ENCODE measurements around the gene EMX1. TPM values are rescaled to one million over a fixed set of nuclear protein-coding genes. Genes with fewer than 3 reads are reported as not detected.

Gene EMX1
- total and polyA plus RNA-seq, 2 of the 13 experiments (the other 11 are each of a cell fraction or from before 2014, with no cell fraction given): 0.62 to 4.9 TPM

DNA sequence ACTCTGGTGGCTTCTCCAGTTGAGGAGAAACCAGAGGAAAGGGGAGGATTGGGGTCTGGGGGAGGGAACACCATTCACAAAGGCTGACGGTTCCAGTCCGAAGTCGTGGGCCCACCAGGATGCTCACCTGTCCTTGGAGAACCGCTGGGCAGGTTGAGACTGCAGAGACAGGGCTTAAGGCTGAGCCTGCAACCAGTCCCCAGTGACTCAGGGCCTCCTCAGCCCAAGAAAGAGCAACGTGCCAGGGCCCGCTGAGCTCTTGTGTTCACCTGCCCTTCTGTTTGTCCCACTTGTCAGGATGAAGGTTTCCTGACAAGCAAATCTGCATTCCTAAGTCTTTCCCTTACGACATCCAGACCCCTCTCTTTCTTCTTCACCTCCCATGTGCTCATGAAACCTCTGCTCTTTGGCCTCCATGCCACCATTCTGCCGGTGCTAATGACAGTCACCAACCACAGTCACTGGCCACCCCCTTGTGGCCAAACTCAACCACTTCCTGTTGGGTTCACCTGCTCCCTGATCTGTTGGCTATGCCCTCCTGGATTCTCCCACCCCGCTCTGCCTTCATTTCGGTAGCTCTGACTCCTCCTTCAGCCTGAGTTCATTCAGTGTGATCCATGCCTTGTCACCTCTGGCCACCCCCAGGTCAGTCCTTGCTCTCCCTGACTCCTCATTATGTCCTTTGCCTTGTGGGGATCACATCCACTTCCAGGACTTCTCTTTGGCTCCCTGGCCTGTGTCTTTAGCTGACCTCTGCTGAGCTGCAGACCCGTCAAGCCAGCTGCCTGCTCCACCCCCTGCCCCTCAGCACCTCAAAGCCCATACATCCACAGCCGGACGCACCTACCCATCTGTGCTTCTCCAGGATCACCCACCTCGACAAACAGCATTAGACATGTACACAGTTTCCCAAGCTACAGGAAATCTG, 17.6 kb downstream of the EMX1 start (continued):
- TF ChIP-seq ZNF891 (CRISPR knock-in tag; IDR thresholded peaks at IDR 0.05) (0 out of 2 replicates have a peak, but pooled peaks have one; percentile 39), SMC3 (IDR thresholded peaks at IDR 0.05; ENCODE audit: low read length) (peak; percentile 85; the same call in 1 of the 2 replicates), KDM2A (CRISPR knock-in tag; IDR thresholded peaks at IDR 0.05; ENCODE audit: borderline replicate concordance, low read depth) (peak; percentile 70)
- TF ChIP-seq, protein P1, sequence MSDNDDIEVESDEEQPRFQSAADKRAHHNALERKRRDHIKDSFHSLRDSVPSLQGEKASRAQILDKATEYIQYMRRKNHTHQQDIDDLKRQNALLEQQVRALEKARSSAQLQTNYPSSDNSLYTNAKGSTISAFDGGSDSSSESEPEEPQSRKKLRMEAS (IDR thresholded peaks at IDR 0.05): peak; percentile 52; the same call in 1 of the 2 replicates

DNA sequence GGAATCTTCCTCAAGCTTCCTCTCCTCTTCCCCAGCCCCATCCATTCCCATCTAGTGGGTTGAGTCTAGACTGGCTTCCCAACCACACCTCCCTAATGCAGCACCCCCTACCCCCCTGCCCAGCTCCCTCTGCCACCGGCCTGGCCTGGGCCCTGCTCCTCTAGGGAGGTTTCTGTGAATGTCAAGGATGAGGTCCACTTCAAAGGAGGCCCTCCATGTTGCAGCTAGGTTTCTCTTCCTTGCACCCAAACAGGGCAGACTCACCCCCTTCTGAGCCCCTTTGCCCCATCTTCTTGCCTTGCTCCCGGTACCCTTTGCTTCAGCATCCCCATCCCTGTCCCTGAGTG, 18.3 kb downstream of the EMX1 start:
- no TSS peak for BruUV-seq (replicated peaks)
- Histone ChIP-seq H3K4me3 (replicated peaks in 1 of 3; ENCODE audit: insufficient read depth in 1 of 3, low read depth in 2 of 3, low read length in 3 of 3) (no peak overlapping the region), H3K27ac (ENCODE audit: extremely low read length, insufficient read depth, low read length) (no peak overlapping the region), H4K20me1 (ENCODE audit: insufficient read depth, low read length) (no peaks in the 10 kb centered on the region; the same call in 1 of the 2 replicates), H2AFZ (ENCODE audit: low read length) (no peak overlapping the region), H3K9ac (ENCODE audit: insufficient read depth, low read depth, low read length) (no peak overlapping the region), H3K4me2 (ENCODE audit: low read depth, low read length) (no peak overlapping the region), H3K27me3 (ENCODE audit: control insufficient read depth in 1 of 2, insufficient read depth in 2 of 2, low read length in 2 of 2) (peaks cover 0 to 5% of the 10 kb centered on the region in 2 experiments; a peak in 2 of 5 replicates), H3K4me1 (ENCODE audit: insufficient read depth, low read length) (peaks cover 9% of the 10 kb centered on the region; the same call in 1 of the 2 replicates), H3K9me3 (ENCODE audit: low read length) (no peaks in the 10 kb centered on the region), H3K36me3 (replicated peaks in 1 of 2; ENCODE audit: control insufficient read depth in 1 of 2, insufficient read depth in 2 of 2, low read length in 2 of 2) (no peaks in the 10 kb centered on the region), H3K79me2 (ENCODE audit: insufficient read depth, low read length) (no peaks in the 10 kb centered on the region)
- WGBS (ENCODE audit: low lambda C conversion rate): 94% methylated on average over 2 of the region's 2 CpGs
- no peak for ATAC-seq
- ChIA-PET POLR2A (interaction anchor here (1.2 kb wide), 1 partner anchor 17 kb away, joined by 4 read pairs; no protein-coding TSS in a partner anchor), CTCF (ENCODE audit: low intra/inter-chr PET ratio, low total read pairs) (interaction anchor here (0.9 to 4.9 kb wide), 2 partner anchors 41 to 46 kb away, joined by 3 to 67 read pairs; no protein-coding TSS in a partner anchor)
- TF ChIP-seq, protein P2, sequence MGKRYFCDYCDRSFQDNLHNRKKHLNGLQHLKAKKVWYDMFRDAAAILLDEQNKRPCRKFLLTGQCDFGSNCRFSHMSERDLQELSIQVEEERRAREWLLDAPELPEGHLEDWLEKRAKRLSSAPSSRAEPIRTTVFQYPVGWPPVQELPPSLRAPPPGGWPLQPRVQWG (CRISPR knock-in tag; IDR thresholded peaks at IDR 0.05; ENCODE audit: borderline replicate concordance, low read depth): no peak
- TF ChIP-seq SMYD3 (CRISPR knock-in tag; IDR thresholded peaks at IDR 0.05) (no peak), ZNF839 (CRISPR knock-in tag; IDR thresholded peaks at IDR 0.05; ENCODE audit: borderline replicate concordance) (0 out of 2 replicates have a peak, but pooled peaks have one; percentile 27)
- TF ChIP-seq, protein P3, sequence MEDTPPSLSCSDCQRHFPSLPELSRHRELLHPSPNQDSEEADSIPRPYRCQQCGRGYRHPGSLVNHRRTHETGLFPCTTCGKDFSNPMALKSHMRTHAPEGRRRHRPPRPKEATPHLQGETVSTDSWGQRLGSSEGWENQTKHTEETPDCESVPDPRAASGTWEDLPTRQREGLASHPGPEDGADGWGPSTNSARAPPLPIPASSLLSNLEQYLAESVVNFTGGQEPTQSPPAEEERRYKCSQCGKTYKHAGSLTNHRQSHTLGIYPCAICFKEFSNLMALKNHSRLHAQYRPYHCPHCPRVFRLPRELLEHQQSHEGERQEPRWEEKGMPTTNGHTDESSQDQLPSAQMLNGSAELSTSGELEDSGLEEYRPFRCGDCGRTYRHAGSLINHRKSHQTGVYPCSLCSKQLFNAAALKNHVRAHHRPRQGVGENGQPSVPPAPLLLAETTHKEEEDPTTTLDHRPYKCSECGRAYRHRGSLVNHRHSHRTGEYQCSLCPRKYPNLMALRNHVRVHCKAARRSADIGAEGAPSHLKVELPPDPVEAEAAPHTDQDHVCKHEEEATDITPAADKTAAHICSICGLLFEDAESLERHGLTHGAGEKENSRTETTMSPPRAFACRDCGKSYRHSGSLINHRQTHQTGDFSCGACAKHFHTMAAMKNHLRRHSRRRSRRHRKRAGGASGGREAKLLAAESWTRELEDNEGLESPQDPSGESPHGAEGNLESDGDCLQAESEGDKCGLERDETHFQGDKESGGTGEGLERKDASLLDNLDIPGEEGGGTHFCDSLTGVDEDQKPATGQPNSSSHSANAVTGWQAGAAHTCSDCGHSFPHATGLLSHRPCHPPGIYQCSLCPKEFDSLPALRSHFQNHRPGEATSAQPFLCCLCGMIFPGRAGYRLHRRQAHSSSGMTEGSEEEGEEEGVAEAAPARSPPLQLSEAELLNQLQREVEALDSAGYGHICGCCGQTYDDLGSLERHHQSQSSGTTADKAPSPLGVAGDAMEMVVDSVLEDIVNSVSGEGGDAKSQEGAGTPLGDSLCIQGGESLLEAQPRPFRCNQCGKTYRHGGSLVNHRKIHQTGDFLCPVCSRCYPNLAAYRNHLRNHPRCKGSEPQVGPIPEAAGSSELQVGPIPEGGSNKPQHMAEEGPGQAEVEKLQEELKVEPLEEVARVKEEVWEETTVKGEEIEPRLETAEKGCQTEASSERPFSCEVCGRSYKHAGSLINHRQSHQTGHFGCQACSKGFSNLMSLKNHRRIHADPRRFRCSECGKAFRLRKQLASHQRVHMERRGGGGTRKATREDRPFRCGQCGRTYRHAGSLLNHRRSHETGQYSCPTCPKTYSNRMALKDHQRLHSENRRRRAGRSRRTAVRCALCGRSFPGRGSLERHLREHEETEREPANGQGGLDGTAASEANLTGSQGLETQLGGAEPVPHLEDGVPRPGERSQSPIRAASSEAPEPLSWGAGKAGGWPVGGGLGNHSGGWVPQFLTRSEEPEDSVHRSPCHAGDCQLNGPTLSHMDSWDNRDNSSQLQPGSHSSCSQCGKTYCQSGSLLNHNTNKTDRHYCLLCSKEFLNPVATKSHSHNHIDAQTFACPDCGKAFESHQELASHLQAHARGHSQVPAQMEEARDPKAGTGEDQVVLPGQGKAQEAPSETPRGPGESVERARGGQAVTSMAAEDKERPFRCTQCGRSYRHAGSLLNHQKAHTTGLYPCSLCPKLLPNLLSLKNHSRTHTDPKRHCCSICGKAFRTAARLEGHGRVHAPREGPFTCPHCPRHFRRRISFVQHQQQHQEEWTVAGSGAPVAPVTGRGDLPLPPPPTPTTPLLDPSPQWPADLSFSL (CRISPR knock-in tag; IDR thresholded peaks at IDR 0.05): no peak
- in situ Hi-C loops (cut with HindIII; ENCODE audit: extremely low pct_ligation_motif_present, low pct_unique_long_range_greater_than_20kb) (loop anchor here (5.0 kb wide), 1 partner anchor 43 kb away; no protein-coding TSS in a partner anchor), intact Hi-C loops (cut with micrococcal nuclease; ENCODE audit: unreplicated experiment) (loop anchor here (1.0 kb wide), 1 partner anchor 42 kb away; no protein-coding TSS in a partner anchor)
- DNase-seq (ENCODE audit: low spot score): no peak
- no peak for FAIRE-seq

Measured in HepG2 (cell line).